ENCODE results near the gene OTP. TPM values are rescaled to one million over a fixed set of nuclear protein-coding genes. Genes with fewer than 3 reads are reported as not detected.

The OTP gene
- total RNA-seq, 1 donor from 2014 or later = 0.16 TPM

DNA sequence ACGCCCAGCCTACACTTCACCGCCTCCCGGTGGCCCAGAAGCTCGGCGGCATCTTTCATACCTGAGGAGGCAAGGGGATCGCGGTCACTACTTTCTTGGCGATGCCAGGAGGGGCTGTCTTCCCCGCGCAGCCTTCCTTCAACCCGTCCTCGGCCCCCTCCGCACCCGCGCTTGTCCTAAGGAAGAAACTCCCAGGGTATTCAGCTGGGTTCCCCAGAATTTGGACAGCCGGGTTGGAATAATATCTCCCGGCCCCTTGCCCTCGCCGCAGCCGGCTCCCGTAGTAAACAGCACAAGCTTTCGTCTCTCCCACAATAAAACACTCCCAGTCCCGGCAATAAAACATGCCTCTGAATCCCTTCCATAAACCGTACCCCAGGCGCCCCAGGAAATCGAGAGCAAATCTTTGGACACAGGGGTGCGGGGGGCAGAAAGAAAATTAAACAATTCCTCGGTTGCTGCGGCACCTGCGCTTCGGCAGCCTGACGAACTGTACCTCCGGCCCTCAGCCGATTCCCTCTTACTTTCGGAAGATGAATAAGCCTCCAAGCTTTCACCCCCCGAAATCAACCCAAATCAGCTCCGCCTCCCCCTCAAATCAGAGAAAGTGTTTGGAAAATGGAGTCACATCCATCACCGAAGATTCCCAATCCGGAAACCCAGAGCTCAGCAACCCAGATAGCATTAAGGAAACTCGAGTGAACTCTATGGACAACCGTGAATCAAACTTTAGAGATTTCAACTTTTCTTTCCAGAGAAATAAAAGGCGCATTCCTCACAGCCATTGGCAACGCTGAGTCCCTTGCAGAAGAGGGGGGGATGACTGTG lies 1.1 kb downstream of the OTP start:
- Histone ChIP-seq H3K9me3 (ENCODE audit: insufficient read depth, low read depth, low read length) (peaks cover 6% of the 10 kb centered on the region), H3K36me3 (ENCODE audit: insufficient read depth, low read length) (no peaks in the 10 kb centered on the region), H3K4me1 (ENCODE audit: insufficient read depth, low read length) (no peaks in the 10 kb centered on the region), H3K9ac (ENCODE audit: low read length) (no peak overlapping the region), H3K79me2 (ENCODE audit: insufficient read depth, low read length) (no peaks in the 10 kb centered on the region), H3K4me2 (ENCODE audit: low read length) (no peak overlapping the region), H4K20me1 (ENCODE audit: insufficient read depth, low read length) (peaks cover 17% of the 10 kb centered on the region), H3K27me3 (ENCODE audit: insufficient read depth, low read length) (peaks cover 93% of the 10 kb centered on the region), H3K27ac (ENCODE audit: low read depth, low read length) (no peak overlapping the region), H3K4me3 (ENCODE audit: insufficient read depth, low read depth, low read length) (no peak overlapping the region), H2AFZ (ENCODE audit: low read depth, low read length) (no peak overlapping the region)
- no peak overlapping the region for H3K4me3 Mint-ChIP-seq (ENCODE audit: unreplicated experiment)
- DNase-seq (ENCODE audit: low read depth) = no peak
- H3K27me3 Mint-ChIP-seq (ENCODE audit: low read depth, unreplicated experiment) = peaks cover 81% of the 10 kb centered on the region
- no peak for FAIRE-seq
- H3K4me1 Mint-ChIP-seq (ENCODE audit: low read depth, unreplicated experiment) = no peaks in the 10 kb centered on the region
- H3K36me3 Mint-ChIP-seq (ENCODE audit: low read depth, unreplicated experiment) = peaks cover 5% of the 10 kb centered on the region
- H3K27ac Mint-ChIP-seq (ENCODE audit: unreplicated experiment) = peak overlapping the region; percentile 66
- TF ChIP-seq, protein P1, sequence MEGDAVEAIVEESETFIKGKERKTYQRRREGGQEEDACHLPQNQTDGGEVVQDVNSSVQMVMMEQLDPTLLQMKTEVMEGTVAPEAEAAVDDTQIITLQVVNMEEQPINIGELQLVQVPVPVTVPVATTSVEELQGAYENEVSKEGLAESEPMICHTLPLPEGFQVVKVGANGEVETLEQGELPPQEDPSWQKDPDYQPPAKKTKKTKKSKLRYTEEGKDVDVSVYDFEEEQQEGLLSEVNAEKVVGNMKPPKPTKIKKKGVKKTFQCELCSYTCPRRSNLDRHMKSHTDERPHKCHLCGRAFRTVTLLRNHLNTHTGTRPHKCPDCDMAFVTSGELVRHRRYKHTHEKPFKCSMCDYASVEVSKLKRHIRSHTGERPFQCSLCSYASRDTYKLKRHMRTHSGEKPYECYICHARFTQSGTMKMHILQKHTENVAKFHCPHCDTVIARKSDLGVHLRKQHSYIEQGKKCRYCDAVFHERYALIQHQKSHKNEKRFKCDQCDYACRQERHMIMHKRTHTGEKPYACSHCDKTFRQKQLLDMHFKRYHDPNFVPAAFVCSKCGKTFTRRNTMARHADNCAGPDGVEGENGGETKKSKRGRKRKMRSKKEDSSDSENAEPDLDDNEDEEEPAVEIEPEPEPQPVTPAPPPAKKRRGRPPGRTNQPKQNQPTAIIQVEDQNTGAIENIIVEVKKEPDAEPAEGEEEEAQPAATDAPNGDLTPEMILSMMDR (IDR thresholded peaks at IDR 0.05; ENCODE audit: insufficient read depth, low read depth, low read length) = no peak
- TF ChIP-seq EZH2 (IDR thresholded peaks at IDR 0.05; ENCODE audit: insufficient read depth, low read length) = peak; percentile 64
- H3K9me3 Mint-ChIP-seq (ENCODE audit: unreplicated experiment) = peaks cover 16% of the 10 kb centered on the region

DNA sequence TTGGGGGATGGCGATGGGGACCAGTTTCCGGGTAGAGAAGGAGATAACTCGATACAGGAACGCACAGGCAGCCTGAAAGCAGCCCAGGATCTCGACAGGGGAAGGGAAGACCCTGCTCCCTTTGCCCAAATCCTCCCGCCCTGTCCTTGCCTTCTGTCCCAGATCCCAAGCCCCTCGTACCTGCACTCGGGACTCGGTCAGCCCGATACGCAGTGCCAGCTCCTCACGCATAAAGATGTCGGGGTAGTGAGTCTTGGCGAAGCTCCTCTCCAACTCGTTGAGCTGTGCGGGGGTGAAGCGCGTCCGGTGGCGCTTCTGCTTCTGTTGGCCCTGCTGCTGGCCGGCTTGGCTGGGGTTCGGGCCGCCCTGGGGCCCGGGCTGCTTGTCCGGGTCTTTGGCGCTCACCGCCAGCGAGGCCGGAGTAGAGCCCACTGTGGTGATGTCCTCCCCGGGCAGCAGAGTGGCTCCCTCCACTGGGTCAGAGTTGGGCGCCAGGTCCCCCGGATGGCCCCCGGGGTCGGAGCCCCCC lies 1.8 kb downstream of the OTP start:
- H3K4me2 ChIP-seq (ENCODE audit: low read length) = no peak overlapping the region
- Mint-ChIP-seq H3K9me3 (ENCODE audit: unreplicated experiment) (peaks cover 18% of the 10 kb centered on the region), H3K4me3 (ENCODE audit: unreplicated experiment) (no peak overlapping the region), H3K36me3 (ENCODE audit: low read depth, unreplicated experiment) (peaks cover 5% of the 10 kb centered on the region), H3K27me3 (ENCODE audit: low read depth, unreplicated experiment) (peaks cover 81% of the 10 kb centered on the region), H3K4me1 (ENCODE audit: low read depth, unreplicated experiment) (no peaks in the 10 kb centered on the region), H3K27ac (ENCODE audit: unreplicated experiment) (no peak overlapping the region)
- FAIRE-seq = no peak
- no peaks in the 10 kb centered on the region for H3K79me2 ChIP-seq (ENCODE audit: insufficient read depth, low read length)
- no peak overlapping the region for H3K4me3 ChIP-seq (ENCODE audit: insufficient read depth, low read depth, low read length)
- peaks cover 93% of the 10 kb centered on the region for H3K27me3 ChIP-seq (ENCODE audit: insufficient read depth, low read length)
- no peak for DNase-seq (ENCODE audit: low read depth)
- no peak overlapping the region for H2AFZ ChIP-seq (ENCODE audit: low read depth, low read length)
- peaks cover 20% of the 10 kb centered on the region for H4K20me1 ChIP-seq (ENCODE audit: insufficient read depth, low read length)
- peak; percentile 83 for TF ChIP-seq EZH2 (IDR thresholded peaks at IDR 0.05; ENCODE audit: insufficient read depth, low read length)
- TF ChIP-seq, protein P1 (IDR thresholded peaks at IDR 0.05; ENCODE audit: insufficient read depth, low read depth, low read length) = no peak
- H3K9me3 ChIP-seq (ENCODE audit: insufficient read depth, low read depth, low read length) = peaks cover 6% of the 10 kb centered on the region
- no peak overlapping the region for H3K27ac ChIP-seq (ENCODE audit: low read depth, low read length)
- H3K4me1 ChIP-seq (ENCODE audit: insufficient read depth, low read length) = no peaks in the 10 kb centered on the region
- no peak overlapping the region for H3K9ac ChIP-seq (ENCODE audit: low read length)
- no peaks in the 10 kb centered on the region for H3K36me3 ChIP-seq (ENCODE audit: insufficient read depth, low read length)
